Right renal cortex interstitium (tissue), 3 donors: ENCODE measurements around the gene ASIC3. TPM values are rescaled to one million over a fixed set of nuclear protein-coding genes. Genes with fewer than 3 reads are reported as not detected.
"Not testable (repeated sequence)": the region's sequence is repeated elsewhere in the genome, so short reads cannot be mapped to it uniquely, and the experiment has no call there.

Experiments used
- DNase-seq, 3 donors: peaks; one replicate each; pipeline ENCODE4 v3.0.0-alpha.2; 2013; ENCODE audit warnings: low read depth in 3 of 3, low spot score in 2 of 3
- polyA plus RNA-seq, 3 donors: library from polyadenylated mRNA; unstranded; fragments of 120-200 nt; gene quantifications; one replicate each; pipeline ENCODE4 v1.2.1, GENCODE V29; 2013; ENCODE audit not compliant: insufficient read length in 3 of 3

Gene ASIC3
- polyA plus RNA-seq, 3 donors: 1.1 to 2.4 (median 1.2) TPM

GRCh38 chr7:151013733-151014497 lies 34.4 kb upstream of the ASIC3 start:
- peak in 2 of 3 donors; percentile 69 to 72 for DNase-seq

GRCh38 chr7:151014950-151015349 lies 33.4 kb upstream of the ASIC3 start:
- DNase-seq: no peak

GRCh38 chr7:151015967-151016366 lies 32.4 kb upstream of the ASIC3 start:
- no peak for DNase-seq

GRCh38 chr7:151016505-151016904 lies 31.8 kb upstream of the ASIC3 start:
- DNase-seq: no peak

GRCh38 chr7:151016942-151017341 lies 31.4 kb upstream of the ASIC3 start:
- no peak for DNase-seq

GRCh38 chr7:151017370-151017952 lies 30.9 kb upstream of the ASIC3 start:
- no peak for DNase-seq

GRCh38 chr7:151017953-151018420 lies 30.3 kb upstream of the ASIC3 start:
- no peak for DNase-seq

- DNase-seq: no peak
Observed at GRCh38 chr7:151018421-151019129, 29.8 kb upstream of the ASIC3 start.

- no peak for DNase-seq
Observed at GRCh38 chr7:151019130-151019447, 29.2 kb upstream of the ASIC3 start.

- no peak for DNase-seq
Observed at GRCh38 chr7:151020231-151020630, 28.1 kb upstream of the ASIC3 start.

GRCh38 chr7:151023232-151023631 lies 25.1 kb upstream of the ASIC3 start:
- DNase-seq: no peak

- DNase-seq: no peak
Observed at GRCh38 chr7:151024435-151025056, 23.8 kb upstream of the ASIC3 start, which contains the start of gene ATG9B. Gene ATG9B, minus strand, starts transcription at chr7:151024494. Its CDS starts 71 bp downstream, at chr7:151024423.

- DNase-seq: no peak
Observed at GRCh38 chr7:151025924-151026671, 22.2 kb upstream of the ASIC3 start.

GRCh38 chr7:151026771-151027727 lies 21.3 kb upstream of the ASIC3 start:
- DNase-seq: not testable (repeated sequence)

- DNase-seq: not testable (repeated sequence)
Observed at GRCh38 chr7:151027728-151028130, 20.6 kb upstream of the ASIC3 start.

- peak; percentile 98 to 99 (median 99) for DNase-seq
Observed at GRCh38 chr7:151028131-151028947, 20.0 kb upstream of the ASIC3 start, which contains the start of gene ABCB8. Gene ABCB8, plus strand, starts transcription at chr7:151028450. Its CDS starts 66 bp downstream, at chr7:151028516.

- DNase-seq: no peak
Observed at GRCh38 chr7:151028948-151029501, 19.3 kb upstream of the ASIC3 start.

GRCh38 chr7:151031011-151031410 lies 17.3 kb upstream of the ASIC3 start:
- DNase-seq: no peak
